ENCODE data around the gene COL10A1.

Gene COL10A1

GRCh38 chr6:116115781-116116180 is 10.2 kb downstream of the COL10A1 start:
- peak; percentile 34 for TF ChIP-seq ZNF654 (tag by site-specific recombination; IDR thresholded peaks at IDR 0.05; ENCODE audit: low read depth)
- no peak for TF ChIP-seq ZNF514 (tag by site-specific recombination; IDR thresholded peaks at IDR 0.05)
- CTCF ChIA-PET, result interaction anchor here (0.7 to 1.2 kb wide), 10 partner anchors 9 to 491 kb away, joined by 3 to 8 read pairs (median 4); partner anchors contain the start of genes COL10A1, FRK and TSPYL1
- no peaks in the 10 kb centered on the region for H3K9me3 ChIP-seq (ENCODE audit: control insufficient read depth, insufficient read depth, low read depth, low read length)
- no peak overlapping the region for H3K4me3 ChIP-seq (ENCODE audit: low read depth, low read length)
- POLR2A ChIA-PET, result no interaction called here
- no peak overlapping the region for H3K27ac ChIP-seq (ENCODE audit: extremely low read depth, low read depth, low read length)
- H3K4me1 ChIP-seq (ENCODE audit: control insufficient read depth, insufficient read depth, low read length), result no peaks in the 10 kb centered on the region
- peaks cover 10 to 68% of the 10 kb centered on the region in 2 experiments for H3K36me3 ChIP-seq (ENCODE audit: control insufficient read depth in 2 of 2, insufficient read depth in 1 of 2, low read length in 2 of 2)

GRCh38 chr6:116113386-116113785 is 12.5 kb downstream of the COL10A1 start:
- POLR2A ChIA-PET, result no interaction called here
- H3K9me3 ChIP-seq (ENCODE audit: control insufficient read depth, insufficient read depth, low read depth, low read length), result no peaks in the 10 kb centered on the region
- TF ChIP-seq ZNF600 (tag by site-specific recombination; IDR thresholded peaks at IDR 0.05) (no peak), ZNF549 (tag by site-specific recombination; IDR thresholded peaks at IDR 0.05) (no peak), ZNF513 (tag by site-specific recombination; IDR thresholded peaks at IDR 0.05) (no peak), ZNF560 (tag by site-specific recombination; IDR thresholded peaks at IDR 0.05; ENCODE audit: borderline replicate concordance) (no peak), ZNF514 (tag by site-specific recombination; IDR thresholded peaks at IDR 0.05) (no peak), ZNF341 (tag by site-specific recombination; IDR thresholded peaks at IDR 0.05; ENCODE audit: low read depth) (no peak), INSM2 (tag by site-specific recombination; IDR thresholded peaks at IDR 0.05) (no peak), ZNF302 (tag by site-specific recombination; IDR thresholded peaks at IDR 0.05; ENCODE audit: low read depth) (no peak), BCL6B (tag by site-specific recombination; IDR thresholded peaks at IDR 0.05) (no peak), ZNF677 (tag by site-specific recombination; IDR thresholded peaks at IDR 0.05) (no peak), ZNF449 (tag by site-specific recombination; IDR thresholded peaks at IDR 0.05) (no peak)
- H3K4me1 ChIP-seq (ENCODE audit: control insufficient read depth, insufficient read depth, low read length), result no peaks in the 10 kb centered on the region
- H3K36me3 ChIP-seq (ENCODE audit: control insufficient read depth in 2 of 2, insufficient read depth in 1 of 2, low read length in 2 of 2), result peaks cover 10 to 75% of the 10 kb centered on the region in 2 experiments
- no peak overlapping the region for H3K27ac ChIP-seq (ENCODE audit: extremely low read depth, low read depth, low read length)
- CTCF ChIA-PET, result interaction anchor here (0.8 to 4.1 kb wide), 8 partner anchors 9 to 447 kb away, joined by 3 to 53 read pairs (median 10); no protein-coding TSS in a partner anchor
- H3K4me3 ChIP-seq (ENCODE audit: low read depth, low read length), result no peak overlapping the region

GRCh38 chr6:116111552-116112528 is 14.1 kb downstream of the COL10A1 start:
- Histone ChIP-seq H3K36me3 (ENCODE audit: control insufficient read depth in 2 of 2, insufficient read depth in 1 of 2, low read length in 2 of 2) (peaks cover 12 to 70% of the 10 kb centered on the region in 2 experiments), H3K4me1 (ENCODE audit: control insufficient read depth, insufficient read depth, low read length) (no peaks in the 10 kb centered on the region), H3K4me3 (ENCODE audit: low read depth, low read length) (no peak overlapping the region), H3K9me3 (ENCODE audit: control insufficient read depth, insufficient read depth, low read depth, low read length) (no peaks in the 10 kb centered on the region), H3K27ac (ENCODE audit: extremely low read depth, low read depth, low read length) (no peak overlapping the region)
- POLR2A ChIA-PET, result interaction anchor here (1.1 kb wide), 1 partner anchor 11 kb away, joined by 10 read pairs; the partner anchor contains the start of gene NT5DC1
- CTCF ChIA-PET, result interaction anchor here (0.6 to 4.1 kb wide), 42 partner anchors 10 to 633 kb away, joined by 3 to 53 read pairs (median 4); partner anchors contain the start of genes COL10A1, FRK and NT5DC1
- no peak for TF ChIP-seq KLF10 (tag by site-specific recombination; IDR thresholded peaks at IDR 0.05)
- TF ChIP-seq ZNF148 (tag by site-specific recombination; IDR thresholded peaks at IDR 0.05; ENCODE audit: borderline replicate concordance), result no peak
- TF ChIP-seq ZNF830 (tag by site-specific recombination; IDR thresholded peaks at IDR 0.05; ENCODE audit: low read depth), result no peak
- no peak for TF ChIP-seq ZNF292 (tag by site-specific recombination; IDR thresholded peaks at IDR 0.05; ENCODE audit: borderline replicate concordance, low read depth)
- TF ChIP-seq ZNF624 (tag by site-specific recombination; IDR thresholded peaks at IDR 0.05), result no peak
- TF ChIP-seq ZNF132 (tag by site-specific recombination; IDR thresholded peaks at IDR 0.05; ENCODE audit: borderline replicate concordance), result no peak
- TF ChIP-seq ZNF654 (tag by site-specific recombination; IDR thresholded peaks at IDR 0.05; ENCODE audit: low read depth), result peak; percentile 45
- peak; percentile 76 for TF ChIP-seq FEZF1 (tag by site-specific recombination; IDR thresholded peaks at IDR 0.05)
- TF ChIP-seq ZNF138 (tag by site-specific recombination; IDR thresholded peaks at IDR 0.05; ENCODE audit: borderline replicate concordance), result no peak

Measured in HEK293 (cell line).